HG03432 (cell line): Measurements from ENCODE around the gene VPS36.
"Not testable (repeated sequence)": the region's sequence is repeated elsewhere in the genome, so short reads cannot be mapped to it uniquely, and the experiment has no call there.

Experiments used
- ATAC-seq: cut with Tn5 transposase; IDR thresholded peaks from one replicate; pipeline ENCODE4 v1.9.1; 2021; ENCODE audit warnings: mild to moderate bottlenecking, moderate library complexity; ENCODE audit not compliant: unreplicated experiment

VPS36 gene

DNA sequence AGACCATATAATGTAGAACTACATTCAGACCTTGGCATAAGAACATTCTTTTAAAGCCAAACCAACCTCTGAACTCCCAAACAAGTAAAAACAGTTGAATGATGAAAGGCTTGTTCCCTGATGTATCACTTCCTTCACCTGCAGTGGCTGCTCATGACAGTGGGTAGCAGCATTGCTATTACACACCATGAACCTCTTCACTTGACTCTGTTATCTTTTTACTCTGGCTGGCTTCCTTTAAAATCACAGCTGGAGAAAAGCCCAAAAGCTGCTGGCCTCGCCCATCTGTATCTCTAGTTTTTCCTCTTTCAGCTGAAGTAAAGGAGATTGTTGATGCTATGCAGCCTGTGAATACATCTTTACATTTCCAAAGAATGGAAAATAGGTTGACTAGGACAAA, 67.1 kb downstream of the VPS36 start:
- ATAC-seq: no peak

DNA sequence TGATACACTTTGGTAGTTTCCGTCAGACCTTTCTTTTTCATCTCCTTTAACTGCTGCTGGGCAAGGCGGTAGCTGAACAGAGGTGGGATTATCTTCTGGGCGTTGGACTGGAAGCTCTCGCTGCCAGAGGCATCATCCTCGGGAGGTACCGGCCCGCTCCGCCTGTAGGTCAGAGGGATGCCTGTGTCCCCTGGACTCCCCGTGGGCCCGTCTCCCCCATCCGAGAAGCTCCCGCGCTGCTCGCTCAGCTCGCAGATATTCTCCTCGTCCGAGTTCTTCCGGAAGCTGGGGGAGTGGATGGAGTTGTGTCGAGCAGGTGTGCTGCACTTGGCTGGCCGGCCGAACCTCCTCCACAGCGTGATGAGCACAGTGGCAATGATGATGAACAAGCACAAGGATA, 72.1 kb downstream of the VPS36 start:
- ATAC-seq: no peak

GRCh38 chr13:52377898-52378297, 72.5 kb downstream of the VPS36 start:
- ATAC-seq: no peak

DNA sequence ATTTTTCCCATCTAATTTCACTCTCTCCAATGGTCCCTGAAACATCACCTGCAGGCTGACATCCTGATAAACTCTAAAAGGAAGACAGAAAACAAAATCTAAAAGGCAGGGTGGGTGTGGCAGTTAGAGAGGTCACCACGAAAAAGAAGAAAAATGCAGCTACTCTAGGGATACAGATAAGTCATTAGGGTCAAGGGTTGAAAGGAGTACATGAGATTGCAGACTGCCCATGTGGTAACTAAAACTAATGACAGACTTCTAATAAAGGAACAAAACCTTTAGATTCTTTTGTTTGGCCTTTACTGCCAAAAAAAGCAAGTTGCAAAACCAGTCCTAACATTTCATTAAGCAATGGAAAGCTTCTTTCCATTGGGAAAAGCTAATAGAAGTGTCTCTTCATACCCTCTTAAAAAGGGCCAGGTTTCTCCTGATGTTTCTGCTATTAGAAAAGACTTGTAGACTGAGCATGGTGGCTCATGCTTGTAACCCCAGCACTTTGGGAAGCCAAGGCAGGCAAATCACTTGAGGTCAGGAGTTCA, 75.5 kb downstream of the VPS36 start:
- ATAC-seq: no peak

GRCh38 chr13:52374389-52374788, 76.0 kb downstream of the VPS36 start:
- no peak for ATAC-seq

GRCh38 chr13:52373277-52373676, 77.2 kb downstream of the VPS36 start:
- not testable (repeated sequence) for ATAC-seq

- ATAC-seq: no peak
Measured at GRCh38 chr13:52371736-52372247, 78.6 kb downstream of the VPS36 start.

DNA sequence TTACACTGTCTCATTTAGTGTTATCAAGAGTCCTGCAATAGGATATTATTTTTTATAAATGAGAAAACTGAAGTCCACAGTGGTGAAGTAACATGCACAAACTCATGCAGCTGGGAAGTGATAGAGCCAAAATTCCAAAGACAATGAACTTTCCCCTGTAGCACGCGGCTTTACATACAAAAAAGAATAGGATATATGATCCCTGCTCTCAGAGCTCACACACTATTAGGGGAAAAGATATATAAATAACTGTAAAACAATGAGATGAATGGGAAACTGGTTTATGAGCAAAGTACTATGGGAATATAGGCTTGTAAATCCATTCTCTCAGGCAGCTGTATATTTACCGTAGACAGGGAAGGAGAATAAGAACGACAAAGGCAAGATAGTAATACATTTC, 84.1 kb downstream of the VPS36 start:
- no peak for ATAC-seq
